HUDEP-2 (cell line): Measurements from ENCODE around the gene HECTD4.
A peak's percentile ranks its signal among the peaks of the same experiment; 100 is the strongest.
"Not testable (repeated sequence)": the region's sequence is repeated elsewhere in the genome, so short reads cannot be mapped to it uniquely, and the experiment has no call there.

ENCODE experiments used
- DNase-seq, 76 experiments: peaks; one replicate each; lab custom pipeline; 2025; ENCODE audit not compliant: unreplicated experiment in 76 of 76; lab: John Stamatoyannopoulos, UW

HECTD4 gene

GRCh38 chr12:112381883-112382796 is at the start of gene HECTD4:
HECTD4 (minus strand) TSS chr12:112382431; CDS start chr12:112382128, 303 bp downstream.
- DNase-seq, result peak in 73 of 76 experiments; percentile 12 to 96 (median 84)

GRCh38 chr12:112431965-112432364 is 49.7 kb upstream of the HECTD4 start:
- no peak for DNase-seq

- DNase-seq, result no peak
Observed at GRCh38 chr12:112430929-112431328, 48.7 kb upstream of the HECTD4 start.

- no peak for DNase-seq
Observed at GRCh38 chr12:112427760-112428159, 45.5 kb upstream of the HECTD4 start.

GRCh38 chr12:112425582-112426382 is 43.6 kb upstream of the HECTD4 start:
- no peak for DNase-seq

- no peak for DNase-seq
Observed at GRCh38 chr12:112424126-112424525, 41.9 kb upstream of the HECTD4 start.

GRCh38 chr12:112422531-112422930 is 40.3 kb upstream of the HECTD4 start:
- no peak for DNase-seq

- no peak for DNase-seq
Observed at GRCh38 chr12:112421363-112421762, 39.1 kb upstream of the HECTD4 start.

GRCh38 chr12:112420740-112421139 is 38.5 kb upstream of the HECTD4 start:
- no peak for DNase-seq

GRCh38 chr12:112419297-112420133 is 37.3 kb upstream of the HECTD4 start:
- peak in 28 of 76 experiments; percentile 1 to 54 (median 32) for DNase-seq

- DNase-seq, result peak in 72 of 76 experiments; percentile 29 to 89 (median 74)
Observed at GRCh38 chr12:112418608-112419296, 36.5 kb upstream of the HECTD4 start, which contains the start of gene PTPN11. PTPN11 (plus strand) TSS chr12:112418947; CDS start chr12:112419112, 165 bp downstream.

GRCh38 chr12:112418273-112418607 is 36.0 kb upstream of the HECTD4 start:
- DNase-seq, result peak in 42 of 76 experiments; percentile 8 to 75 (median 44)

GRCh38 chr12:112415457-112415856 is 33.2 kb upstream of the HECTD4 start:
- not testable (repeated sequence) for DNase-seq

- peak in 27 of 76 experiments; percentile 4 to 76 (median 40) for DNase-seq
Observed at GRCh38 chr12:112413855-112414625, 31.8 kb upstream of the HECTD4 start.

- DNase-seq, result no peak
Observed at GRCh38 chr12:112409906-112410244, 27.6 kb upstream of the HECTD4 start.

- peak in 74 of 76 experiments; percentile 40 to 91 (median 74) for DNase-seq
Observed at GRCh38 chr12:112409064-112409905, 27.1 kb upstream of the HECTD4 start, which contains the start of gene RPL6. RPL6 (minus strand) TSS chr12:112409605; CDS start chr12:112408656, 949 bp downstream.

GRCh38 chr12:112408621-112409020 is 26.4 kb upstream of the HECTD4 start:
- peak in 1 of 76 experiments; percentile 29 for DNase-seq

GRCh38 chr12:112407683-112408082 is 25.5 kb upstream of the HECTD4 start:
- DNase-seq, result not testable (repeated sequence)
